Loucy (cell line): ENCODE measurements around the gene SCN8A.

Experiments
- CTCF ChIP-seq: fragments of 200-600 bp; sonication (generic); conservative IDR thresholded peaks from 2 replicates; pipeline ENCODE4 v1.5.1; 2014; ENCODE audit warnings: mild to moderate bottlenecking, antibody characterized with exemption, low read length
- EZH2phosphoT487 ChIP-seq: fragments of 200-600 bp; IDR thresholded peaks from 2 replicates; pipeline ENCODE4 v1.6.1; 2018; ENCODE audit warnings: antibody characterized with exemption, mild to moderate bottlenecking, moderate library complexity, borderline replicate concordance

GRCh38 chr12:51663390-51663789, 72.4 kb downstream of the SCN8A start:
- TF ChIP-seq CTCF (no peak), EZH2phosphoT487 (no peak)
